Smooth muscle cell (in vitro differentiated cells): Measurements from ENCODE around the gene COLEC12. TPM values are rescaled to one million over a fixed set of nuclear protein-coding genes. Genes with fewer than 3 reads are reported as not detected.
"Not testable (repeated sequence)": the region's sequence is repeated elsewhere in the genome, so short reads cannot be mapped to it uniquely, and the experiment has no call there.

ENCODE experiments used
- DNase-seq: peaks from one replicate; lab custom pipeline; 2025; ENCODE audit not compliant: unreplicated experiment; lab: John Stamatoyannopoulos, UW
- H2AFZ ChIP-seq: fragments of 200-600 bp; sonication (generic); 2 replicates; pipeline ENCODE4 v1.6.0; 2016; ENCODE audit warnings: antibody characterized with exemption, low read depth, mild to moderate bottlenecking
- H3F3A ChIP-seq: fragments of 200-600 bp; sonication (generic); 2 replicates; pipeline ENCODE4 v1.6.0; 2017; ENCODE audit warnings: antibody characterized with exemption, low read depth
- H3K27ac ChIP-seq: fragments of 200-600 bp; sonication (generic); 2 replicates; pipeline ENCODE4 v1.5.1; 2016; ENCODE audit warnings: low read depth, mild to moderate bottlenecking
- H3K27me3 ChIP-seq: fragments of 200-600 bp; sonication (generic); 2 replicates; pipeline ENCODE4 v1.6.1; 2016; ENCODE audit warnings: low read depth, mild to moderate bottlenecking
- H3K36me3 ChIP-seq: fragments of 200-600 bp; sonication (generic); 2 replicates; pipeline ENCODE4 v1.5.1; 2016; ENCODE audit warnings: low read depth
- H3K4me1 ChIP-seq: fragments of 200-600 bp; sonication (generic); 2 replicates; pipeline ENCODE4 v1.5.1; 2016; ENCODE audit warnings: low read depth
- H3K4me2 ChIP-seq: fragments of 200-600 bp; sonication (generic); 2 replicates; pipeline ENCODE4 v1.6.0; 2016; ENCODE audit warnings: mild to moderate bottlenecking
- H3K4me3 ChIP-seq: fragments of 200-600 bp; sonication (generic); 2 replicates; pipeline ENCODE4 v1.5.1; 2016; ENCODE audit warnings: mild to moderate bottlenecking
- H3K79me2 ChIP-seq: fragments of 200-600 bp; sonication (generic); 2 replicates; pipeline ENCODE4 v1.6.0; 2016; ENCODE audit warnings: low read depth, mild to moderate bottlenecking
- H3K9ac ChIP-seq: fragments of 200-600 bp; sonication (generic); 2 replicates; pipeline ENCODE4 v1.6.0; 2016; ENCODE audit warnings: low read depth
- H3K9me3 ChIP-seq: fragments of 200-600 bp; sonication (generic); replicated peaks from 2 replicates; pipeline ENCODE4 v1.5.1; 2016; ENCODE audit warnings: low read depth
- H4K20me1 ChIP-seq: fragments of 200-600 bp; sonication (generic); 2 replicates; pipeline ENCODE4 v1.6.0; 2016; ENCODE audit warnings: low read depth
- WGBS: methylation state at CpG from one replicate; pipeline ENCODE4 v1.1.7; 2016; ENCODE audit warnings: low lambda C conversion rate; 5-methylcytosine and 5-hydroxymethylcytosine counted together
- polyA plus RNA-seq: library from polyadenylated mRNA; unstranded; fragments of >200 nt; fragmentation: Nextera tagmentation; extraction: Ambion mirVana; gene quantifications from 2 replicates; pipeline ENCODE4 v1.2.1, GENCODE V29; 2016
- total RNA-seq: library from RNA; depleted of rRNA; stranded (reverse); fragments of >200 nt; gene quantifications from 2 replicates; pipeline ENCODE4 v1.2.3, GENCODE V29; 2014
- TF ChIP-seq, protein P1 (sequence below): fragments of 200-600 bp; sonication (generic); IDR thresholded peaks from 2 replicates; pipeline ENCODE4 v1.5.1; 2017; ENCODE audit warnings: borderline replicate concordance, mild to moderate bottlenecking, antibody characterized with exemption; ENCODE audit not compliant: insufficient read depth, poor library complexity, severe bottlenecking

The COLEC12 gene
- total and polyA plus RNA-seq, 2 experiments from 2014 or later = 10.8 to 13.7 TPM

- Histone ChIP-seq H3K36me3 (no peaks in the 10 kb centered on the region), H3K4me1 (no peaks in the 10 kb centered on the region), H4K20me1 (no peaks in the 10 kb centered on the region), H2AFZ (no peak overlapping the region), H3K4me2 (no peak overlapping the region), H3K9ac (no peak overlapping the region), H3K9me3 (no peaks in the 10 kb centered on the region), H3K27ac (no peak overlapping the region), H3K27me3 (no peaks in the 10 kb centered on the region), H3K4me3 (no peak overlapping the region), H3K79me2 (no peaks in the 10 kb centered on the region), H3F3A (no peaks in the 10 kb centered on the region)
- WGBS = 71% methylated on average over 3 of the region's 3 CpGs
- TF ChIP-seq, protein P1, sequence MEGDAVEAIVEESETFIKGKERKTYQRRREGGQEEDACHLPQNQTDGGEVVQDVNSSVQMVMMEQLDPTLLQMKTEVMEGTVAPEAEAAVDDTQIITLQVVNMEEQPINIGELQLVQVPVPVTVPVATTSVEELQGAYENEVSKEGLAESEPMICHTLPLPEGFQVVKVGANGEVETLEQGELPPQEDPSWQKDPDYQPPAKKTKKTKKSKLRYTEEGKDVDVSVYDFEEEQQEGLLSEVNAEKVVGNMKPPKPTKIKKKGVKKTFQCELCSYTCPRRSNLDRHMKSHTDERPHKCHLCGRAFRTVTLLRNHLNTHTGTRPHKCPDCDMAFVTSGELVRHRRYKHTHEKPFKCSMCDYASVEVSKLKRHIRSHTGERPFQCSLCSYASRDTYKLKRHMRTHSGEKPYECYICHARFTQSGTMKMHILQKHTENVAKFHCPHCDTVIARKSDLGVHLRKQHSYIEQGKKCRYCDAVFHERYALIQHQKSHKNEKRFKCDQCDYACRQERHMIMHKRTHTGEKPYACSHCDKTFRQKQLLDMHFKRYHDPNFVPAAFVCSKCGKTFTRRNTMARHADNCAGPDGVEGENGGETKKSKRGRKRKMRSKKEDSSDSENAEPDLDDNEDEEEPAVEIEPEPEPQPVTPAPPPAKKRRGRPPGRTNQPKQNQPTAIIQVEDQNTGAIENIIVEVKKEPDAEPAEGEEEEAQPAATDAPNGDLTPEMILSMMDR = no peak
- DNase-seq = no peak
These were observed 208.2 kb downstream of the COLEC12 start for GRCh38 chr18:292271-292670.

- not testable (repeated sequence) for H3F3A ChIP-seq, H3K27me3 ChIP-seq, H3K4me1 ChIP-seq, DNase-seq, H3K9me3 ChIP-seq, H3K27ac ChIP-seq, H3K4me2 ChIP-seq, H2AFZ ChIP-seq, H3K4me3 ChIP-seq, H3K9ac ChIP-seq, H4K20me1 ChIP-seq, H3K79me2 ChIP-seq, H3K36me3 ChIP-seq
- WGBS = 85% methylated on average over 4 of the region's 4 CpGs
These were observed 210.5 kb downstream of the COLEC12 start for GRCh38 chr18:289970-290369.

DNA sequence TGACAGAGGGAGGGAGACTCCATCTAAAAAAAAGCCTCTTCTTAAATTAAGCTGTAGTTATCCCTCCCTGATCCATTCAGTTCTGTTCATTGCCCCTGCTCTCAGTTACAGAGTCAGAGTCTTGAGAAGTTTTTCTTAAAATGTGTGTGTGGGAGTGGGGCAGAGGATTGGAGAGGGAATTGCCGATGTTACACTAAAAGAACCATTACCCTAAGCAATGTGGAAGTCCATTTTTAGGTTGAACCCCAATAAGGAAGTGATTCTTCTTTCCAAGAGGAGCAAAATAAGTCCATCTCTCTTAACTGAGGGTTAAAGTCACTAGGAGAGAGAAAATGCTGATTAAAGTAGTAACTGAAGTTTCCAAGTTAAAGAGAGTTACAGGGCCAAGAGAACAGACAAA lies 211.5 kb downstream of the COLEC12 start:
- DNase-seq = no peak
- 41% methylated on average over 1 of the region's 1 CpG for WGBS
- no peak overlapping the region for H3K9ac ChIP-seq
- no peaks in the 10 kb centered on the region for H4K20me1 ChIP-seq
- H3K27me3 ChIP-seq = no peaks in the 10 kb centered on the region
- H3K9me3 ChIP-seq = no peaks in the 10 kb centered on the region
- H3K79me2 ChIP-seq = no peaks in the 10 kb centered on the region
- TF ChIP-seq, protein P1 = no peak
- H3K4me3 ChIP-seq = no peak overlapping the region
- H3F3A ChIP-seq = no peaks in the 10 kb centered on the region
- no peaks in the 10 kb centered on the region for H3K4me1 ChIP-seq
- no peak overlapping the region for H2AFZ ChIP-seq
- H3K4me2 ChIP-seq = no peak overlapping the region
- no peak overlapping the region for H3K27ac ChIP-seq
- no peaks in the 10 kb centered on the region for H3K36me3 ChIP-seq

GRCh38 chr18:286515-287310 lies 213.8 kb downstream of the COLEC12 start:
- no peak for DNase-seq
- 78% methylated on average over 8 of the region's 8 CpGs for WGBS
- no peaks in the 10 kb centered on the region for H3K36me3 ChIP-seq

More at GRCh38 chr18:286515-287310, 213.8 kb downstream of the COLEC12 start:
- no peak overlapping the region for H2AFZ ChIP-seq
- no peaks in the 10 kb centered on the region for H3F3A ChIP-seq
- H3K27ac ChIP-seq = no peak overlapping the region
- peaks cover 4% of the 10 kb centered on the region for H3K27me3 ChIP-seq
- H3K79me2 ChIP-seq = no peaks in the 10 kb centered on the region
- no peaks in the 10 kb centered on the region for H3K9me3 ChIP-seq
- H3K4me3 ChIP-seq = no peak overlapping the region
- TF ChIP-seq, protein P1 = peak; percentile 55
- H3K4me1 ChIP-seq = no peaks in the 10 kb centered on the region
- no peak overlapping the region for H3K9ac ChIP-seq
- H4K20me1 ChIP-seq = no peaks in the 10 kb centered on the region
- no peak overlapping the region for H3K4me2 ChIP-seq
